Smooth muscle cell (in vitro differentiated cells): ENCODE measurements around the gene RASAL1. TPM values are rescaled to one million over a fixed set of nuclear protein-coding genes. Genes with fewer than 3 reads are reported as not detected.

ENCODE experiments used
- DNase-seq: peaks from one replicate; lab custom pipeline; 2025; ENCODE audit not compliant: unreplicated experiment; lab: John Stamatoyannopoulos, UW
- H2AFZ ChIP-seq: fragments of 200-600 bp; sonication (generic); 2 replicates; pipeline ENCODE4 v1.6.0; 2016; ENCODE audit warnings: antibody characterized with exemption, low read depth, mild to moderate bottlenecking
- H3F3A ChIP-seq: fragments of 200-600 bp; sonication (generic); 2 replicates; pipeline ENCODE4 v1.6.0; 2017; ENCODE audit warnings: antibody characterized with exemption, low read depth
- H3K27ac ChIP-seq: fragments of 200-600 bp; sonication (generic); 2 replicates; pipeline ENCODE4 v1.5.1; 2016; ENCODE audit warnings: low read depth, mild to moderate bottlenecking
- H3K27me3 ChIP-seq: fragments of 200-600 bp; sonication (generic); 2 replicates; pipeline ENCODE4 v1.6.1; 2016; ENCODE audit warnings: low read depth, mild to moderate bottlenecking
- H3K36me3 ChIP-seq: fragments of 200-600 bp; sonication (generic); 2 replicates; pipeline ENCODE4 v1.5.1; 2016; ENCODE audit warnings: low read depth
- H3K4me1 ChIP-seq: fragments of 200-600 bp; sonication (generic); 2 replicates; pipeline ENCODE4 v1.5.1; 2016; ENCODE audit warnings: low read depth
- H3K4me2 ChIP-seq: fragments of 200-600 bp; sonication (generic); 2 replicates; pipeline ENCODE4 v1.6.0; 2016; ENCODE audit warnings: mild to moderate bottlenecking
- H3K4me3 ChIP-seq: fragments of 200-600 bp; sonication (generic); 2 replicates; pipeline ENCODE4 v1.5.1; 2016; ENCODE audit warnings: mild to moderate bottlenecking
- H3K79me2 ChIP-seq: fragments of 200-600 bp; sonication (generic); 2 replicates; pipeline ENCODE4 v1.6.0; 2016; ENCODE audit warnings: low read depth, mild to moderate bottlenecking
- H3K9ac ChIP-seq: fragments of 200-600 bp; sonication (generic); 2 replicates; pipeline ENCODE4 v1.6.0; 2016; ENCODE audit warnings: low read depth
- H3K9me3 ChIP-seq: fragments of 200-600 bp; sonication (generic); replicated peaks from 2 replicates; pipeline ENCODE4 v1.5.1; 2016; ENCODE audit warnings: low read depth
- H4K20me1 ChIP-seq: fragments of 200-600 bp; sonication (generic); 2 replicates; pipeline ENCODE4 v1.6.0; 2016; ENCODE audit warnings: low read depth
- WGBS: methylation state at CpG from one replicate; pipeline ENCODE4 v1.1.7; 2016; ENCODE audit warnings: low lambda C conversion rate; 5-methylcytosine and 5-hydroxymethylcytosine counted together
- polyA plus RNA-seq: library from polyadenylated mRNA; unstranded; fragments of >200 nt; fragmentation: Nextera tagmentation; extraction: Ambion mirVana; gene quantifications from 2 replicates; pipeline ENCODE4 v1.2.1, GENCODE V29; 2016
- total RNA-seq: library from RNA; depleted of rRNA; stranded (reverse); fragments of >200 nt; gene quantifications from 2 replicates; pipeline ENCODE4 v1.2.3, GENCODE V29; 2014
- TF ChIP-seq, protein P1 (sequence below): fragments of 200-600 bp; sonication (generic); IDR thresholded peaks from 2 replicates; pipeline ENCODE4 v1.5.1; 2017; ENCODE audit warnings: borderline replicate concordance, mild to moderate bottlenecking, antibody characterized with exemption; ENCODE audit not compliant: insufficient read depth, poor library complexity, severe bottlenecking

Gene RASAL1
- total and polyA plus RNA-seq, 2 experiments from 2014 or later: not detected

DNA sequence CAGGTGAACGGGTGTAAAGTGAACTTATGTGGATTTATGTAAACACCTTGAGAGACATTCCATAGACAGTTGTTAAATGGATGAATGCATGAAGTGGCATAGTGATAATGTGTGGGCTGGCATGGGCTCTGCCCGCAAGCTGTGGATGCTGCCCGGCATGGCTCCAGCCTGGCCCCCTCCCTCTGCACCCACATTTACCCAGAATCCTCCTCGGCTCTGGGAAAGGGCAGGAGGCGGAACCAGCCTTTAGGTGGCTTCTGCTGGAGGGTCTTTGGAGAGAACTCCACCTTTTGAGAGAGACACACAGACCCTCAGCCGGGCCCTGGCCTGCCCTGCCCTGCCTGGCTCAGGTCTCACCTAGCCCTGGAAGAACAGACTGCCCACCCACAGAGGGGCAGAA lies 18.7 kb downstream of the RASAL1 start:
- H3K27ac ChIP-seq: no peak overlapping the region
- H3K9me3 ChIP-seq: no peaks in the 10 kb centered on the region
- no peak overlapping the region for H3K4me3 ChIP-seq
- H3K4me2 ChIP-seq: no peak overlapping the region
- DNase-seq: no peak
- H3K4me1 ChIP-seq: no peaks in the 10 kb centered on the region
- H2AFZ ChIP-seq: no peak overlapping the region
- no peaks in the 10 kb centered on the region for H3F3A ChIP-seq
- H4K20me1 ChIP-seq: no peaks in the 10 kb centered on the region
- H3K36me3 ChIP-seq: no peaks in the 10 kb centered on the region
- H3K27me3 ChIP-seq: no peaks in the 10 kb centered on the region
- no peak overlapping the region for H3K9ac ChIP-seq
- H3K79me2 ChIP-seq: no peaks in the 10 kb centered on the region
- TF ChIP-seq, protein P1, sequence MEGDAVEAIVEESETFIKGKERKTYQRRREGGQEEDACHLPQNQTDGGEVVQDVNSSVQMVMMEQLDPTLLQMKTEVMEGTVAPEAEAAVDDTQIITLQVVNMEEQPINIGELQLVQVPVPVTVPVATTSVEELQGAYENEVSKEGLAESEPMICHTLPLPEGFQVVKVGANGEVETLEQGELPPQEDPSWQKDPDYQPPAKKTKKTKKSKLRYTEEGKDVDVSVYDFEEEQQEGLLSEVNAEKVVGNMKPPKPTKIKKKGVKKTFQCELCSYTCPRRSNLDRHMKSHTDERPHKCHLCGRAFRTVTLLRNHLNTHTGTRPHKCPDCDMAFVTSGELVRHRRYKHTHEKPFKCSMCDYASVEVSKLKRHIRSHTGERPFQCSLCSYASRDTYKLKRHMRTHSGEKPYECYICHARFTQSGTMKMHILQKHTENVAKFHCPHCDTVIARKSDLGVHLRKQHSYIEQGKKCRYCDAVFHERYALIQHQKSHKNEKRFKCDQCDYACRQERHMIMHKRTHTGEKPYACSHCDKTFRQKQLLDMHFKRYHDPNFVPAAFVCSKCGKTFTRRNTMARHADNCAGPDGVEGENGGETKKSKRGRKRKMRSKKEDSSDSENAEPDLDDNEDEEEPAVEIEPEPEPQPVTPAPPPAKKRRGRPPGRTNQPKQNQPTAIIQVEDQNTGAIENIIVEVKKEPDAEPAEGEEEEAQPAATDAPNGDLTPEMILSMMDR: no peak
- 80% methylated on average over 6 of the region's 6 CpGs for WGBS

DNA sequence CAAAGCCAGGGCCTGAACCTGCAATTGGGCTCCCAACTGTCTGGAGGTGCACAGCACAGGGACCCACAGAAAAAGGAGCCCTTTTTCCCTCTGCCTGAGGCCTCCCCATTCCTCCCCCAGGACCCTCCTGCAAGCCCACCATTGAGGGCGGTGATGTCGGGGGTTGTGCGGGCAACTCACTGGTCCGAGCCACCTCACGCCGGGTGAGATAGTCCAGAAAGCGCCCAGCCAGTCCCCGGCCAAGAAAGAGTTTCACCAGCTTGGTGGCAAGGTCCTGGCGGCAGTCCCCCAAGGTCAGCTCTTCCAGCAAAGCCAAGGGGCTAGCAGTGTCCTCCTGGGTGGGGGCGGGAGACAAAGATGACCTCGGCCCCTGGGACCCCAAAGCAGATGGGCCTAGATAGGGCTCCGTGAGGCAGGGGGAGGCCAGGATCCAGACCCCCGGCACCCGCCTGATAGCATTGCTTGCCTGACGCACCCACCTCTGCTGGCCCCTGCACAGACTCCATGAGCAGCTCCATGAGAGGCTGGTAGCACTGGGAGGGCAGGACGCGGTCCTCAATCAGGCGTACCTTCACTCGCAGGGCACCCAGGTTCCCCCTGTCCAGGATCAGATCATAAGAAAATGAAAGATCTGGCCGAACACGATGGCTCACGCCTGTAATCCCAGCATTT lies 20.0 kb downstream of the RASAL1 start:
- no peaks in the 10 kb centered on the region for H3F3A ChIP-seq
- 89% methylated on average over 22 of the region's 22 CpGs for WGBS

GRCh38 chr12:113114447-113115178 lies 20.9 kb downstream of the RASAL1 start:
- H3K36me3 ChIP-seq: no peaks in the 10 kb centered on the region
- 89% methylated on average over 18 of the region's 19 CpGs for WGBS
- H3K9ac ChIP-seq: no peak overlapping the region
- no peak overlapping the region for H2AFZ ChIP-seq
- H3K27ac ChIP-seq: no peak overlapping the region
- no peak overlapping the region for H3K4me3 ChIP-seq
- no peaks in the 10 kb centered on the region for H3F3A ChIP-seq
- H3K9me3 ChIP-seq: no peaks in the 10 kb centered on the region
- no peak overlapping the region for H3K4me2 ChIP-seq
- TF ChIP-seq, protein P1: no peak
- no peaks in the 10 kb centered on the region for H3K4me1 ChIP-seq
- no peaks in the 10 kb centered on the region for H3K27me3 ChIP-seq
- DNase-seq: no peak
- H3K79me2 ChIP-seq: no peaks in the 10 kb centered on the region
- H4K20me1 ChIP-seq: no peaks in the 10 kb centered on the region

More for the DNA sequence above, 20.0 kb downstream of the RASAL1 start:
- TF ChIP-seq, protein P1: no peak
- Histone ChIP-seq H3K79me2 (no peaks in the 10 kb centered on the region), H3K4me1 (no peaks in the 10 kb centered on the region), H2AFZ (no peak overlapping the region), H3K4me3 (no peak overlapping the region), H3K36me3 (no peaks in the 10 kb centered on the region), H3K9me3 (no peaks in the 10 kb centered on the region), H3K4me2 (no peak overlapping the region), H3K27me3 (no peaks in the 10 kb centered on the region), H3K27ac (no peak overlapping the region), H4K20me1 (no peaks in the 10 kb centered on the region), H3K9ac (no peak overlapping the region)
- no peak for DNase-seq
